Measurements from ENCODE around the gene LYPD5.
"Not testable (repeated sequence)": the region's sequence is repeated elsewhere in the genome, so short reads cannot be mapped to it uniquely, and the experiment has no call there.

The LYPD5 gene

DNA sequence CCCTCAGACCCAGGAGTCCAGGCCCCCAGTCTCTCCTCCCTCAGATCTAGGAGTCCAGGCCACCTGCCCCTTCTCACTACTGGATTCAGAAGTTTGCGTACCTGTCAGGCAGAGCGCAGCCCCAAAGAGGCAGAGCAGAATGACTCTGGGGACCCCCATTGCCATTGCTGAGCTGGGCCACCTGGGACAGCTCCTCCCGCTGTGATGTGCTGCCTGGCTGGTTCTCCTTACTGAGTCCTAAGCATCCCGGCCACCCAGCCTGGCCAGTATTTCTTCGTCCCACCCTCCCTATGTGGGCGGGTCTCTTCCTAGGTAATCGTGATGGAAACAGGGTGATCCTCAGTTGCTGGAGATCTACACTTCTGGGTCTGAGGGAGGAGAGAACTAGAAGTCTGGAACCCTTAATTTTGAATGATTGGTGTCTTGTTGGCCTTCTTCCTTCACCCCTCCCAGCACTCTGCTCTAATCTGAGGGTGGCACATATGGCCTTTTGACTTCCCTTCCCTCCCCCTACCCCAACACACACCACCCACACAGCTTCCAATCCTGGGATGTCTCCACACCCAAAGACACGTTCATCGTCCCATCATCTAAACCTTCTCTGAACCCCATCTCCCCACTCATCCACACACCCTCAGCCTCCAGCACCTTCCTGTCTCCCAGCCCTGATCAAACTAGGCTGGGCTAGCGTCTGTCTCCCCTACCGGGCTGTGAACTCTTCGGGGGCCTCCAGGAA, at the start of gene LYPD5:
Gene LYPD5 (minus strand): TSS at position 232 of the 736 bp plus-strand sequence. CDS start 67 bp downstream, at position 165.
- Mint-ChIP-seq H3K27me3 (peaks cover 45 to 51% of the 10 kb centered on the region in 2 donors), H3K36me3 (no peaks in the 10 kb centered on the region), H3K9me3 (no peaks in the 10 kb centered on the region), H3K4me3 (no peak within 1 kb of the TSS), H3K4me1 (peaks cover 11 to 15% of the 10 kb centered on the region in 2 donors), H3K27ac (no peak within 1 kb of the TSS)
- DNase-seq (no peak), ATAC-seq (replicated peaks) (no peak)

DNA sequence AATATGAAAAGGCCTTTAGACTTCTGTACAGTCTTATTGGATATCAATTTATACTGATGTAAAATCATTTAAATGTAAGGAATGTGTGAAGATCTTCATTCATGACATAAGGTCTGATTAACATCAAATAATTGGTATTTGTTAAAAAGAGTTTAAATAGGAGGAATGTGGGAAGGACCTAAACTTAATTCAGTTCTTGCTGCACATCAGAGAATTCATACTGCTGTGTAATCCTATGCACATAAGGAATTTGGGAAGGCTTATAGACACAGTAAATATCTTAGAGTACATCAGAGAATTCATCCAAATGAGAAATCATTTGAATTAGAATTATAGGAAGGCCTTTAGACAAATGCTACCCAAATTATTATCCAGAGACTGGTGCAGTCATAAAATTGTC, 46.6 kb upstream of the LYPD5 start:
- H3K36me3 Mint-ChIP-seq = peaks cover 39 to 59% of the 10 kb centered on the region in 2 donors
- H3K27ac Mint-ChIP-seq = no peak overlapping the region
- H3K4me1 Mint-ChIP-seq = no peaks in the 10 kb centered on the region
- ATAC-seq (replicated peaks) (no peak), DNase-seq (no peak)
- H3K4me3 Mint-ChIP-seq = no peak overlapping the region
- H3K27me3 Mint-ChIP-seq = no peaks in the 10 kb centered on the region
- peaks cover 15 to 21% of the 10 kb centered on the region in 2 donors for H3K9me3 Mint-ChIP-seq

DNA sequence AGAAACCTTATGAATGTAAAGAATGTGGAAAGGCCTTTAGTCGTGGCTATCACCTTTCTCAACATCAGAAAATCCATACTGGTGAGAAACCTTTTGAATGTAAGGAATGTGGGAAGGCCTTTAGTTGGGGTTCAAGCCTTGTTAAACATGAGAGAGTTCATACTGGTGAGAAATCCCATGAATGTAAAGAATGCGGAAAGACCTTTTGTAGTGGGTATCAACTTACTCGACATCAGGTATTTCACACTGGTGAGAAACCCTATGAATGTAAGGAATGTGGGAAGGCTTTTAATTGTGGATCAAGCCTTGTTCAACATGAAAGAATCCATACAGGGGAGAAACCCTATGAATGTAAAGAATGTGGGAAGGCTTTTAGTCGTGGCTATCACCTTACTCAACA, 45.6 kb upstream of the LYPD5 start:
- Mint-ChIP-seq H3K9me3 (peaks cover 15 to 21% of the 10 kb centered on the region in 2 donors), H3K4me3 (no peak overlapping the region), H3K4me1 (no peaks in the 10 kb centered on the region), H3K27ac (no peak overlapping the region), H3K36me3 (peaks cover 38 to 61% of the 10 kb centered on the region in 2 donors), H3K27me3 (no peaks in the 10 kb centered on the region)
- ATAC-seq (replicated peaks) (no peak), DNase-seq (no peak)

DNA sequence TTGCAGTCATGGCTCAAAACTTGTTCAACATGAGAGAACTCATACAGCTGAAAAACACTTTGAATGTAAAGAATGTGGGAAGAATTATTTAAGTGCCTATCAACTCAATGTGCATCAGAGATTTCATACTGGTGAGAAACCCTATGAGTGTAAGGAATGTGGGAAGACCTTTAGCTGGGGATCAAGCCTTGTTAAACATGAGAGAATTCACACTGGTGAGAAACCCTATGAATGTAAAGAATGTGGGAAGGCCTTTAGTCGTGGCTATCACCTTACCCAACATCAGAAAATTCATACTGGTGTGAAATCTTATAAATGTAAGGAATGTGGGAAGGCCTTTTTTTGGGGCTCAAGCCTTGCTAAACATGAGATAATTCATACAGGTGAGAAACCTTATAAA, 45.0 kb upstream of the LYPD5 start:
- H3K4me3 Mint-ChIP-seq = no peak overlapping the region
- peaks cover 15 to 19% of the 10 kb centered on the region in 2 donors for H3K9me3 Mint-ChIP-seq
- H3K27me3 Mint-ChIP-seq = no peaks in the 10 kb centered on the region
- ATAC-seq (replicated peaks) (no peak), DNase-seq (no peak)
- H3K36me3 Mint-ChIP-seq = peaks cover 37 to 59% of the 10 kb centered on the region in 2 donors
- H3K27ac Mint-ChIP-seq = no peak overlapping the region
- H3K4me1 Mint-ChIP-seq = no peaks in the 10 kb centered on the region

DNA sequence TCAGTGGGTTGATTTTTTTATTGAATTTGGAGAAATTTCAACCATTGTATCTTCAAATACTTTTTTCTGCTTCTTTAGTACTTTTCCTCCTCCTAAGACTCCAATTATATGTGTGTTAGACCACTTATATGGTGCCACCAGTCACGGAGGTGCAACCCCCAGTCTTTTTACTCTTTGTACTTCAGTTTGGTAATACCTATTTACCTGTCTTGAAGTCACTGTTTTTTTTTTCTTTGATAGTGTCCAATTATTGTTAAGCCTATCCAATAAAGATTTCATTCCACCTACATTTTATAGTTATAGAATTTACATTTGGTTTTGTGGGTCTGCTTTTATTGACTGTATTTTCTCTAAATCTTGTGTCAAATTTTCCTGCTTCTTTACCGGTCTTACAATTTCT, 39.8 kb upstream of the LYPD5 start:
- DNase-seq (no peak), ATAC-seq (replicated peaks) (no peak)
- H3K27me3 Mint-ChIP-seq = no peaks in the 10 kb centered on the region
- no peak overlapping the region for H3K27ac Mint-ChIP-seq
- no peak overlapping the region for H3K4me3 Mint-ChIP-seq
- H3K9me3 Mint-ChIP-seq = peaks cover 28 to 29% of the 10 kb centered on the region in 2 donors
- peaks cover 66 to 79% of the 10 kb centered on the region in 2 donors for H3K36me3 Mint-ChIP-seq
- no peaks in the 10 kb centered on the region for H3K4me1 Mint-ChIP-seq

DNA sequence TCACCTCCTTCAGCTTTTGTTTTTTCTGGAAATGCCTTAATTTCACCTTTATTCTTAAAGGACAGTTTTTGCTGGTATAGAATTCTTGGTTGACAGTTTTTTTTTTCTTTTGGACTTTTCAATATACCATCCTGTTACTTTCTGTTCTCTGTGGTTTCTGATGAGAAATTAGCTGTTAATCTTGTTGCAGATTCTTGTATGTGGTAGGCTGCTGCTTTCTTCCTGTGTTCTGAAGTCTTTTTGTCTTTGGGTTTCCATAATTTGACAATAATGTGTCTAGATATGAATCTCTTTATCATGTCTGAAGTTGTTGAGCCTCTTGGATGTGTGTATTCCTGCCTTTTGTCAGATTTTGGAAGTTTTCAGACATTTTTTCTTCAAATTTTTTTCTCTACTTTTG, 36.9 kb upstream of the LYPD5 start:
- no peak for ATAC-seq (replicated peaks)
- Mint-ChIP-seq H3K4me1 (no peaks in the 10 kb centered on the region), H3K4me3 (no peak overlapping the region), H3K27me3 (no peaks in the 10 kb centered on the region), H3K9me3 (peaks cover 28 to 33% of the 10 kb centered on the region in 2 donors), H3K36me3 (peaks cover 73 to 83% of the 10 kb centered on the region in 2 donors), H3K27ac (no peak overlapping the region)
- no peak for DNase-seq

- H3K27ac Mint-ChIP-seq = peak within 1 kb of the TSS; percentile 93
- ATAC-seq (replicated peaks) (peak; percentile 98 to 99), DNase-seq (peak; percentile 88)
- peaks cover 13 to 19% of the 10 kb centered on the region in 2 donors for H3K27me3 Mint-ChIP-seq
- H3K4me3 Mint-ChIP-seq = peak within 1 kb of the TSS; percentile 92 to 93
- H3K4me1 Mint-ChIP-seq = peaks cover 10 to 17% of the 10 kb centered on the region in 2 donors
- H3K36me3 Mint-ChIP-seq = peaks cover 35 to 38% of the 10 kb centered on the region in 2 donors
- H3K9me3 Mint-ChIP-seq = peaks cover 13% of the 10 kb centered on the region in 2 donors
Observed at GRCh38 chr19:43826787-43827754, 24.8 kb upstream of the LYPD5 start, which contains the start of gene ZNF283. Gene ZNF283, plus strand, starts transcription at chr19:43827321. Its CDS starts 6,184 bp downstream, at chr19:43833505.

- not testable (repeated sequence) for DNase-seq; H3K4me3 Mint-ChIP-seq; ATAC-seq (replicated peaks); H3K27ac Mint-ChIP-seq
- Mint-ChIP-seq H3K36me3 (peaks cover 17 to 29% of the 10 kb centered on the region in 2 donors), H3K4me1 (peaks cover 17 to 29% of the 10 kb centered on the region in 2 donors), H3K9me3 (peaks cover 13 to 16% of the 10 kb centered on the region in 2 donors), H3K27me3 (peaks cover 23 to 32% of the 10 kb centered on the region in 2 donors)
Observed at GRCh38 chr19:43824572-43824971, 22.3 kb upstream of the LYPD5 start.

DNA sequence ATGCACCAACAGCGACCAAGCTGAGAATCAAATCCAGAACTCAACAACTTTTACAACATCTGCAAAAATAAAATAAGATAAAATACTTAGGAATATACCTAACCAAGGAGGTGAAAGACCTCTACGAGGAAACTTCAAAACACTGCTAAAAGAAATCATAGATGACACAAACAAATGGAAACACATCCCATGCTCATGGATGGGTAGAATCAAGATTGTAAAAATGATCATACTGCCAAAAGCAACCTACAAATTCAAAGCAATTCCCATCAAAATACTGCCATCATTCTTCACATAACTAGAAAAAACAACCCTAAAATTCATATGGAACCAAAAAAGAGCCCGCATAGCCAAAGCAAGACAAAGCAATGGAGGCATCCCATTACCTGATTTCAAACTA, 21.6 kb upstream of the LYPD5 start:
- H3K27me3 Mint-ChIP-seq = peaks cover 23 to 37% of the 10 kb centered on the region in 2 donors
- peaks cover 16 to 23% of the 10 kb centered on the region in 2 donors for H3K36me3 Mint-ChIP-seq
- DNase-seq; H3K4me3 Mint-ChIP-seq; H3K27ac Mint-ChIP-seq; ATAC-seq (replicated peaks): not testable (repeated sequence)
- H3K9me3 Mint-ChIP-seq = peaks cover 13 to 16% of the 10 kb centered on the region in 2 donors
- H3K4me1 Mint-ChIP-seq = peaks cover 17 to 29% of the 10 kb centered on the region in 2 donors

DNA sequence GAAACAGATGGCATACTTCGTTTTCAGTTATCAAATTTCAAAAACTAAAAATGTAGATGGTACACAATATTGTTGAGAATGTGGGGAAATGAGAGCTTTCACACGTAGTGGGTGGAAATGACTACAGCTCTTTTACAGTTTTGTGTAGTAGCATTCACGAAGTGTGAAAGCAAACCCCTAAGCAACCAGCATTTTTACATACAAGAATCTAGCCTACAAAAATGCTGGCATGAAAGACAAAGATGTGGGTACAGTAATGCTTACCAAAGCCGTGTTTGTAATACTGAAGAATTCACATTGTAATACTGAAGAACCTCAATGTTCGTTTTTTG, 18.6 kb upstream of the LYPD5 start:
- no peak for DNase-seq
- H3K36me3 Mint-ChIP-seq = peaks cover 0 to 6% of the 10 kb centered on the region in 2 donors
- peaks cover 7 to 12% of the 10 kb centered on the region in 2 donors for H3K4me1 Mint-ChIP-seq
- no peak overlapping the region for H3K27ac Mint-ChIP-seq
- peaks cover 39 to 49% of the 10 kb centered on the region in 2 donors for H3K27me3 Mint-ChIP-seq
- peak overlapping the region; percentile 77 to 83 for H3K4me3 Mint-ChIP-seq
- peaks cover 1 to 9% of the 10 kb centered on the region in 2 donors for H3K9me3 Mint-ChIP-seq
- no peak for ATAC-seq (replicated peaks)

GRCh38 chr19:43820098-43820883, 18.0 kb upstream of the LYPD5 start:
- H3K36me3 Mint-ChIP-seq = peaks cover 0 to 5% of the 10 kb centered on the region in 2 donors
- peaks cover 41 to 49% of the 10 kb centered on the region in 2 donors for H3K27me3 Mint-ChIP-seq
- DNase-seq (peak; percentile 30), ATAC-seq (replicated peaks) (peak; percentile 78 to 81)
- H3K9me3 Mint-ChIP-seq = peaks cover 0 to 8% of the 10 kb centered on the region in 2 donors
- H3K4me1 Mint-ChIP-seq = peaks cover 7 to 12% of the 10 kb centered on the region in 2 donors
- H3K27ac Mint-ChIP-seq = peak overlapping the region; percentile 63
- peak overlapping the region; percentile 77 to 83 for H3K4me3 Mint-ChIP-seq

DNA sequence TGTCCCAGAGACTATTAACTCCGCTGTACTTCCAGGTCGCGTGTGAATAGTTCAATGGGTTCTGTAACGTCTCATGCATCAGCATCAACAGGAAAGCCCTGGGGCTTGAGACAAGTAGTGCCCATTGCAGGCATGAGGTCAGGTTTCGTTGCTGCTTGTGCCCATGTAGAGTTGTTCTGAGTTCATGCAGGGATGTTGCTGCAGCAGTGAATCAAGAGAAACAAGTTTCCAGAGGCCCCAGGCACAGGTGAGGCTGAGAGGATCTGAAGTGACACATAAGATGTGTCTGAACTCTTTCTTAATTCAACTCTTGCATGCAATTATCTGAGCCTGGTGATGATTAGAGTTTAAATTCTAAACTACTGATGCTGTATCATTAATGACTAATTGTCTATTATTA, 16.3 kb upstream of the LYPD5 start:
- Mint-ChIP-seq H3K36me3 (peaks cover 0 to 5% of the 10 kb centered on the region in 2 donors), H3K4me1 (peaks cover 7 to 12% of the 10 kb centered on the region in 2 donors), H3K9me3 (peaks cover 0 to 7% of the 10 kb centered on the region in 2 donors), H3K27ac (no peak overlapping the region), H3K27me3 (peaks cover 33 to 45% of the 10 kb centered on the region in 2 donors), H3K4me3 (no peak overlapping the region)
- DNase-seq (no peak), ATAC-seq (replicated peaks) (no peak)

GRCh38 chr19:43817454-43817853, 15.2 kb upstream of the LYPD5 start:
- H3K36me3 Mint-ChIP-seq; H3K4me3 Mint-ChIP-seq; H3K9me3 Mint-ChIP-seq; ATAC-seq (replicated peaks); DNase-seq; H3K27ac Mint-ChIP-seq: not testable (repeated sequence)
- Mint-ChIP-seq H3K4me1 (peaks cover 7 to 12% of the 10 kb centered on the region in 2 donors), H3K27me3 (peaks cover 35 to 52% of the 10 kb centered on the region in 2 donors)

Measured in stimulated activated naive B cell treated with anti-CD40 and anti-IgM and Interleukin-4, amounts not matched to agents 10 μg/mL and 1 μg/mL and 100 μg/mL, for 72 hours (primary cell).